Measurements from ENCODE around the gene CROCC2.

CROCC2 gene

DNA sequence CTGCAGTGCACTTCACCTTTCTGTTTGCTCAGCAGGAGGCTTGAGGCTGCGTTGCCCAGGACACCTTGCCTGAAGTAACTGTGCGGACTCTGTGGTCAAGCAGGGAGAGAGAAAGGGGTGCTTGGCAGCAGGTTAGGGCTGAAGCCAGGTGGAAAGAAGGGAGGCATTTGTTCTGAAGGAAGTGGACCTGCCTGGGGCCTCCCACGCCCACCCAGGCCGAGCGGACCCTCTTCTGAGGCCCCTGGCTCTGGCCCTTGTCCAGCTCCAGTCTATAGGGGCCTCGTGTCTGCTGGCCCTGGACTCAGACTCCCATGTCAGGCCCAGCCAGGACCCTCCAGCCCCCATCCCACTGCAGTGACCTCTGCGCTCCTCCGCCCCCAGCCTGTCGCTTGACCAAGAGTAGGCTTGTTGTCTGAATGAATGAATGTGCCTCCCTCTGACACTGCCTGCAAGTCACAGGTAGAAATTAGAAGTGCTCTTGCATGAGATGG lies 94.7 kb downstream of the CROCC2 start:
- no peak for DNase-seq (ENCODE audit: low read depth)

DNA sequence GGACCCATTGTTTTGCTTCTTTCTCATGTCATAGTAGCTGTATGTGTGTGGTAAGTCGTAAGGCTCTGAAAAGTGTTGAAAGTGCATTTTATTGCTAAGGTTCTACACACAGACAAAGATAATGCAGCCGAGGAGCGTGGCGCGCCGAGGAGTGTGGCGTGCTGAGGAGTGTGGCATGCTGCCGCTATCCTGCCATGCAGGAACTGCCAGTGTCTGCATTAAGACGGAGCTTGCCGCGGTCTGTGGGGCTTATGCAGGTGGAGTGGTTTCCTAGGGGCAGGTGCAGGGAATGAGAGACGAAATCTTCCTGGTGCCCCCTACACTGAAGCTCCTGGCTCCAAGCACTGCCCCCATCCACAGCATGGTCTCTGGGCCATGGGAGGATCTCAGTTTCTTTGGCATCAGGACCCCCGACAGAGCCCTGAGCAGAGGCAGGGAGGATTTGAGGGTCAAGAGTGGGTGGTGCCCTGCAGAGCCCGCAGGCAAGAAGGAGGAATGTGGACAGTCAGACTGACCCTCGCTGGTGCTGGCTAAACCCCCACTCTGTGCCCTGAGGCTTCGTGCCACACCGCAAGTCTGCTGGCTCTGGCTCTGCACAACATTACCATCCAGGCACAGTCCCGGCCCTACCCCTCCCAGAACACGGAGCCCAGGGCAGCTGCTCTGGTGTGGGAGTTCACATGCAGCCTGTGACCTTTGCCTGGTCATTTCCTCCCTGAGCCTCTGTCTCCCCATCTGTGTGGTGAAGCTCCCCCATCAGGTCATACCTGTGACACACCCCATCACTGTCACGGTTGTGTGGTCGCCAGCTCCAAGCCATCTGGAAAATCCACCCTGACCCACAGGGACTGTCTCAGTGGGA lies 95.5 kb downstream of the CROCC2 start:
- no peak for DNase-seq (ENCODE audit: low read depth)

DNA sequence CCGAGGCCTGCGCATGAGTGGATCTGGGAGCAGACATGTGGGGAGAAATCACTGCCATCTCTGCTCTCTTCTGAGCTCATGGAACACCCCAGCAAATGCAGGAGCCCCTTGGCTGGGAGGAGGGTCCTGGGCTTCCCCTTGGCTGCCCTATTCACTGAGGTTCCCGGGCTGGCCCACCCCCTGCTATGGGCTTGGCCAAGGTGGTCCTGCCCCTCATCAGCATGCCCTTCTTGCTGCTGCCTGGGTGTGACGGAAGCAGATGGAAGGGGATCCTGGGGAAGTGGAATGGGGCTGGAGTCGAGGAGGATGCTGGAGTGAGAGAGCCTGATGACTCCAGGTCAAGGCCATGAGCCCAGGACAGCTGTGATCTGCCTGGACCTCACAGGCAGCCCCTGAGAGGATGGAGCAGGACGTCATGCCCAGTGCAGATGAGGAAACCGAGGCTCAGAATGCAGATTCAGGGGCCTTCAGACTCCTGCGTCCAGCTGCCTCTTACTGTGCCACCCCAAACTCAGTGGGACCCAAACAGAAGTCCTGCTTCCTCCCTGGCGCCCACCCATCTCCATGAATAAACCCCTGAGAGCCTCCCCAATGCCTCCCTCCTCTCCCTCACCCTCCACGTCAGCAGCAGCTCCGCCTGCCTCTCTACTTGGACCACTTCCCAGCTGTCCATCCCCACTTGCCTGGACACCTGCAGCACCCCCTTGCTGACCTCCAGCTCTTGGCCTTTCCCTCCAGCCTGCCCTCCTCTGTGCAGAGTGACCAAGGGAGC lies 96.3 kb downstream of the CROCC2 start:
- no peak for DNase-seq (ENCODE audit: low read depth)

DNA sequence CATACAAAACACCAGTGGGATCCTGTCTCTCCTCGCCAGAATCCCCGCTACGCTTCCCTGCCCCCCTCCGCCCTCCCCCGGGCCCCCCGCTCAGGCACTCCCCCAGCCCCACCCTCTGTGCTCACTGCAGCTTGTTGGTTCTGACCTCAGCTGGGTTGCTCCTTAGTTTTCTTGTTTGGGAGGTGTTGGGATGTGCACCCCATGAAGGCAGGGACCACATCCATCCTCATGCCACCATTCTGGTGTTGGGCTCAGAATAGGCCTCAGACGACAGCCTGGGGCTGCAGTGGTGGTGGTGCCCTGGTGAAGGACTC lies 96.9 kb downstream of the CROCC2 start:
- DNase-seq (ENCODE audit: low read depth), result no peak

DNA sequence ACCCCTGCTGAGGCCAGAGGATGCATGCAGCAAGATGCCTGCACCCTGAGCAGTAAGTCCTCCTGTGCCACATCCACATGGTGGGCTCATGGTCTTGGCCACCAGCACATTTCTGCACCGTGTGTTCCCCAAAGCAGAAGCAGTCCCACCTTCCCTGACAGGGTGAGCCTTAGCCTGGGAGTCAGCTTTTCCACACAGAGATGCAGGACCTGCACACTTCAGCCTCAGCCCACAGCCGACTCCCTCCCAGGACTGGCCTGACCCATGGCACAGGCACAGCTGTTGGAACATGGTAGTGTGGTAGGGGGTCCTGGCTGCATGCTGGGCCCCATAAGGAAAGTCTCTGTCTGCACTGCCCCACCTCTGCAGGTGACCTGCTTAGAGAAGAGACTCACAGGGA lies 97.2 kb downstream of the CROCC2 start:
- no peak for DNase-seq (ENCODE audit: low read depth)

DNA sequence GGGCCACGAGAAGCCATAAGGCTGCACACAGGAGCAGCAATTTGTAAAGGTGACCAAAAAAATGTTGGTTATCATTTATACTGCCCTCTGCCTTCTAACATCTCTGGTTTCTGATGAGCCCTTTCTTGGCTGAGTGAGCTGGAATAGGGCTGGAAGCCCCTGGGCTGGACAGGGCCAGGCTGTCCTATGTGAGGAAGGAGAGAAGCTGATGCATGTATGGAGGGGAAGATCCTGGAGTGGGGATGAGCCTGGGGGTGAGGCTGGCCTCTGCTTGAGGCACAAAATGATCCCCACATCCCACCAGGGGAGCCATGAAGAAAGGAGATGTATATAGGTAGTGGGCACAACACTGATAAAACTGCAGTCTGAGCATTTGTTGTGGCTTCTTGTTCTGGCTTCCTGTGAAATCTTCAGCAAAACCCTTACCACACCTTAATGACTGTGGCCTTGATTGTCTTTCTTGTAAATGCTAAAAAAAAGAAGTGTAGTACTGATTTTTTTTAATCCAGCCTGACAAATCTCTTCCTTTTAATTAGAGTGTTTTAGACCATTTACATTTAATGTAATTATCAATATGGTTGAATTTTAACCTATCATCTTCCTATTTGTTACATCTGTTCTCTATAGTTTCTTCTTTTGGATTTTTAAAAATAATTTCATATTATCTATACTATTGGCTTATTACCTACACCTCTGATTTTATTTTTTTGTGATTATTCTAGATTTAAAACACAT lies 97.9 kb downstream of the CROCC2 start:
- no peak for DNase-seq (ENCODE audit: low read depth)

DNA sequence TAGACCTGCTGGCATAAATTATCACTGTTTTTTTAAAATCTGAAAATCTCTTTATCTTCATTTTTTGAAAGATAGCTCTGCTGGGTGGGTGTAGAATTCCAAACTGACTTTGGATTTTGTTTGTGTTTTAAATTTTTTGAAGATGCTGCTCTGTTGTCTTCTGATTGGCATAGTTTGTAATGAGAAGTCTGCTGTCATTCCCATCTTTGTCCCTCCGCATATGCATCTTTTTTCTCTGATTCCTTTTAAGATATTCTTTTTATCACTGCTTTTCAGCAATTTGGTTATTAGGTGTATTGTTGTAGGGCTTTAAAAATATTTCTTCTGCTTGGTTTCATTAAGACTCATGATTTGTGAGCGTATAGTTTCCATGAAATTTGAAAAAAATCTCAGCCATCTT lies 99.4 kb downstream of the CROCC2 start:
- no peak for DNase-seq (ENCODE audit: low read depth)

DNA sequence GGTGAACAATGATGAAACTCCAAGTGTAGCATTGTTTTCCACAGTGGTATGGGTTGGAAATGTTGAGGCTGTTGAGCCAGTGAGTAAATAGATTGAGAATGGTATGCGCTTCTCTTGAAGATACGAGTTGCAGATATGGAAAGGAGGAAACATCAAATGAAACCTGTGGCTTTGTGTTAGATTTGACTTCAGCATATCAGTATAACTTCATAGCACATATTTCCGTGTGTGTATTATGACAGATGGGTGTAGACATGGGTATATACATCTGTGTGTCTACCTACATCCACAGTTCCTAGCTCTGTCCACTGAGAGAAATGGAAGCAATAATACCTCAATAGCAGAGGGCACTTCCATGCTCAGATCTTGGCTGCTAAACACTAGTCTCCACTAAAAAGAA lies 100.3 kb downstream of the CROCC2 start:
- no peak for DNase-seq (ENCODE audit: low read depth)

DNA sequence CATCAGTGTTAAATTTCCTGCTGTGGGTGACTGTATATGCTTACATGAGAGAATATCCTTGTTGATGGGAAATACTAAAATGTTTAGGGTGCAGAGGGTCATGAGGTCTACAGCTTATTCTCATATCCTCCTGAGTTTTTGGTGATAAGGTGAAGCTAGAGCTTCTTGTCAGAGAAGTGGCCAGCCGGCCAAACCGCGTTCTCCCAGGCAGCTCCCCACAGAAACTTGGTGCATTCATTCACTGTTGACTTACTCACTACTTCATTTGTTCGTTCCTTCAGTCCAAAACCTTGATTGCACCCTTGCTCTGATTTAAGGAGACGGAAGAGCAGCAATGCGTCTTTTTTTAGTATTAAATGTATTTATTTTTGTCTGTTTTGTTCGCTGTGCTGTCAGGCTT lies 101.0 kb downstream of the CROCC2 start:
- no peak for DNase-seq (ENCODE audit: low read depth)

DNA sequence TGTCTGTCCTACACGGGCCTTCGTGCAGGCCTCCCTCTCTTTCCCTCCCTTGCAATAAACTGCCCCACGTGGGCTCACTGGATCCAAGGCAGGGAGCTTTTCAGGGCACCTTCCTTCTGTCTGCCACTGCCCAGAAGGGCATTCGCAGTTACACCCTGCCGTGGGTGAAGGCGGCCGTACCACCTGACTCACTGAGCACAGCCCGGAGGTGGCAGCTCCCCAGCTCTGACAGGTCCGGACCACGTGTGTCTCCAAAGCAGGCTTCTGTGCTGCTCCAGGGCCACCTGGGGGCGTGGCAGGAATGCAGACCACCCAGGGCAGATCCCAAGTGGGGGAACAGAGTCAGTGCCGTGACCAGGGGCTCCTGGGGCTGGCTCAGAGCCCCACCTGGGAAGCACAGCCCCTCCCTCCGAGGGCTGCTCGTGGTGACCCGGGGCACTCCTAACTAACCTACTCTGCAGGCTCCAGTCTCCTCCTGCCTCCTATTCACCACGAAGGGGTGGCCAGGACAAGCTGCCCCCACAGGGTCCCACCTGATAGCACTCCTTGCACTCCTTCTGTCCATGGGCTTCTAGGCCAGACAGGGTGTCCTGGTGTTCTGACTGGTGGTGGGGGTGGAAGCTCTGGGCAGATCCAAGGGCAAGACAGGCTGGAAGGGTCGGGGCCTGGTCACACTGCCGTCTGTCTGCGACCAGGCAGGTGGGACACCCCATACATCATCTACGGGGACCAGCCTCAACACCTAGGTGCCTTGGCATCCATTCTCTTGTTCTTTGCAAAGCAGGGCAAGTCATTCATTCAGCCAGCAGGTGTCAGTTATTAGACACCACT lies 102.0 kb downstream of the CROCC2 start:
- DNase-seq (ENCODE audit: low read depth), result no peak

DNA sequence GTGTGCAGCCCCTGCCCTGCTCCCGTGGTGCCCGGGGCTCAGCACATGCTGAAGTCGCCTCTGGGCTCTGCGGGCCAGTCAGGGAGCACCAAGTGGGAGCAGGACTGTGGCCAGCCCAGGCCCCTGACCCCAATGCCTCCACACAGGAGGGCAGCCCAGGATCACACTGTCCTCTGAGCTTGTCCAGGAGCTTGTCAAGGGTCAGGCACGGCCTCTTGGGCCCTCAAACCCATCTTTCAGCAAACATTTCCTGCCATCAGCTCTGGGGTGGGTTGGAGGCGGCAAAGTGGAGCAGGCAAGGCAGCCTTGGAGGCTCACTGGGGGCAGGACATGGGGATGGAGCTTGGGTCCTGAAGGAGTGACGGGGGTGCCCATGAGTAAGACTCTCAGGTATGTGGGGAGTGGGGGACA lies 102.6 kb downstream of the CROCC2 start:
- DNase-seq (ENCODE audit: low read depth), result no peak

DNA sequence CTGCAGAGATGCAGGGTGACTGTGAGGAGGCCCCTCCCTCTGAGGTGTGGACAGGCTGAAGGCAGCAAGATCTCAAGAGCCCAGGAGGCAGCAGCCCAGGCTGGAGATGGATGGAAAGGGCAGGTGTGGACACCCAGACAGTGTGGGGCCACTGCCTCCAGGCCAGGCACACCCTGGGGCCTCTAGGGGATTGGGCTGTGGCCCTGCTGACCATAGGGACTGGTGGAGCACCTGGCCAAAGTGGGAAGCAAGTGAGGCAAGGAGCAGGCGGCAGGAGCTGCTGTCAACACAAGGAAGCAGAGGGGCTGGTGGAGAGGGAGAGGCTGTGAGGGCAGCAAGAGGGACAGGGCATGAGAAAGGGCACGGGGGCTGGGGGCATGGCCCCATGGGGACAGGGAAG lies 103.1 kb downstream of the CROCC2 start:
- no peak for DNase-seq (ENCODE audit: low read depth)

DNA sequence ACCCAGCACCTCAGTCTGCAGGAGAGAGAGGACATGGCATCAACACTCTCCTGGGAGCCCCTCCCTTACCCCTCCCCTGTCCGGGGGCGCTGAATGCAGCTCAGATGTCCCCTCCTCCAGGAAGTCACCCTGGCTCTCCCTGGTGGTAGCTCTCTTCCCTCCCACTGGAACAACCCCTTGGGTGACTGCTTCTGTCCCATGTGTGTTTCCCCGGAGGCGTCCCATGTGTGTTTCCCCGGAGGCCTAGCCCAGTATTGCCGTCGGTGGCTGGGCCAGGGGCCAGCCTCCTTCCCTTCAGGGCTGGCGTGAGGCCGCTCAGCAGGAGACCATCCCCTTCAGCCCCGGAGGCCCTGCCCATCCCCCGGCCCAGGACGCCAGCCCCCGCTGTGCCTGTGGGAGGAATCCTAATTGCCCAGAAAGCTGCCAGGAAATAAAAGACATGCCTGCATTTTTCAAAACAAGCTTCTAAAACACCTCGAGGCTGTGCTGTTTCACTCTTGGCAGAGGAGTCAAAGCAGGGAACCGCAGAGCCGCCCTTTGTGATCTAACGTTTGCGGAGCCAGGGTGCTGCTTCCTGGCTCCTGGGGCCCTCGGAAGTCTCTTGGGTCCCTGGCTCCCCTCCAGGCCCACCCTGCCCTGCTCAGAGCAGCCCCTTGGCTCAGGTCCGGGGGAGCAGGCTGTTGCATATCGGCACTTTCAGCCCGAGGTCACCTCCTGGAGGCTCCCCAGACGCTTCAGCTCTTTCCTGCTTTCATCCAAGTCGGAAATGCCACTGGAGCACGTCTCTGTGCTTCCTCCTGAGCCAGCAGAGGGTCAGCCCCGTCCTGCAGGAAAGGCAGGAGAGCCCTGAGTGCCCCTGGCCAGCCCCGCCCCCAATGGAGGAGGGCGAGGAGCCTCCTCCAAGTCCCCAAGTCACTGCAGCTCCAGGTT lies 103.7 kb downstream of the CROCC2 start:
- no peak for DNase-seq (ENCODE audit: low read depth)

DNA sequence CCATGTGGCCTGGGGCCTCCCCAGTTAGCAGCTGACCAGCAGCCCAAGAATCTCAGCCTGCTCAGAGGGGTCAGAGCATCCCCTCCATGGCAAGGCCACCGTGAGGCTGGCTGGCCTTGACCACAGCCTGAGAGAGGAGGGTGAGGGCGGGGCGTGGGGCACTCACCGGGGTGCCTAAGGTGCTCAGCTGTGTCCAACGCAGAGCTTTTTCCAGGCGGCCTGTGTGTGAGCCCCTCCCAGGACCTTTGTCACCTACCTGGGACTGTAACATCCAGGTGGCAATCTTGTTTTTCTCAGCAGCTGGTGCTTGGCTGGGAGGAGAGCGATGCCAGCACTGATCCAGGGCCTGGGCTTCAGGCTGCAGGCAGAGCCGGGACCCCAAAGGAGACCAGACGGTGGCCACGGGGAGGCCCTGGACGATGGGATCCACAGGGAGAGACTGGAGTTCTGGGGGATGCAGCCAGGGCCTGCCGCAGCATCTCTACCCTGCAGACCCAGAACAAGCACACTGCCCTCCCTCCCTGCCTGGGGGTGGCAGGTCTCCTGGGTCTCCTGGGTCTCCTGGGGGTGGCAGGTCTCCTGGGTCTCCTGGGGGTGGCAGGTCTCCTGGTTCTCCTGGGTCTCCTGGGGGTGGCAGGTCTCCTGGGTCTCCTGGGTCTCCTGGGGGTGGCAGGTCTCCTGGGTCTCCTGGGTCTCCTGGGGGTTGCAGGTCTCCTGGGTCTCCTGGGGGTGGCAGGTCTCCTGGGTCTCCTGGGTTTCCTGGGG lies 104.6 kb downstream of the CROCC2 start:
- DNase-seq (ENCODE audit: low read depth), result no peak

DNA sequence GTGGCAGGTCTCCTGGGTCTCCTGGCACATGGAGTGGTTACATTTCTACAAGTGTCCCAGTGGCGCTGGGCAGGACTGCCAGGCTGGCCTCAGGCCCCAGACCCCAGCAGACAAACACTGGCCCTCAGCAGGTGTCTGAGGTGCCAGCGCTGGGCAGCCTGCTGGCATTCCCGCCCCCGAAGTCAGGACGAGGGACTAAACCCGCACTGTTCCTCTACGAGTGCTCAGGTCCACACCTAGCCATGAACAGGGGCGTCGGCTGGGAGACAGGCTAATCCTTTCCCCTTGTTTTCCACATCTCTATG lies 105.1 kb downstream of the CROCC2 start:
- DNase-seq (ENCODE audit: low read depth), result no peak

DNA sequence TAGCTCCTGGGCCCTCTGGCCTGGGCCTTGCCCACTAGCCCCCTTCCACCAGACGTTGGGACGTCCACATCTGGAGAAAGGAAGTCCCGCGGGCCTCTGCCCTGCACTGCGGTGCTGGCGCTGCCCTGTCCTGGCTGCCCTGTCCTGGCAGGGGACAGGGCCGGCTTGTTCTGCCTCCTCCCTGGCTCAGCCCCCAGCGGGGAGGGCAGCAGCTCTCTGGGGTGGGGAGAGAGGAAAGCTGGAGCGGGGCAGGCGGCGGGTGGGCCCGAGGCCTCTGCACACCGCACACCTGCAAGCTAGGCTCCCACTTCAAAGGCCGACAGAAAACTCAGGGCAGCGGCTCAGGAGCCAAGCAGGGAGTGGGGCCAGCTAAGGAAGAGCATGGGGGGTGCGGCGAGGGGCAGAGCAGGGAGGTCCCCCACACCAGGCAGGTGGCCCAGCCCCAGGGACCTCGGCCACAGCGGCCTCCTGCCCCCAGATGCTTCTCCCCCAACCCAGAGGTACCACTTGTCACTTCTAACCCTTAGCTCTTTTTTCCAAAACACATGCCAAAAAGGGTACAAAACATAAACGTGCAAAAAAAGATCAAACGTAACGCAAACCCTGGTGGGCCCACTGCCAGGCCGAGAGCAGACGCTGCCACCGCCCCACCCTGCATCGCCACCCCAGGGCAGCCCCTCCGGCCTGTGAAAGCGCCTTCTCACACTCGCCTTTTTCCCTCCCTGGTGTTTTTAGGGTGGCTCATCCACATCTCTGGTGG lies 105.8 kb downstream of the CROCC2 start:
- no peak for DNase-seq (ENCODE audit: low read depth)

DNA sequence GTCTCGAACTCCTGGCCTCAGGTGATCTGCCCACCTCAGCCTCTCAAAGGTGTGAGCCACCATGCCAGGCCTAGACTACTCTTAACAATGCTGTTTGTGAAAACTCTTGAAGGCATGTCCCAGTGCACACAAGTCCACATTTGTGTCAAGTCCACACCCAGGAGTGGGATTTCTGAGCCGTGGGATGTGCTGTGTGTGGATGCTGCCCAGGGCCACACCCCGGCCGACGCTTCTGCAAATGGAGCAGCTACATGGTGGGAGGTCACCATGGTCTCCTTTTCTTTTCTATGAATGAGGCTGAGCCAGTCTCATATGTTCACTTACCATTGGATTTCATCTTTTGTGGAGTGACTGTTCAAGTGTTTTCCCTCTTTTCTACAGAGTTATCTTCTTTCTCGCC lies 108.1 kb downstream of the CROCC2 start:
- DNase-seq (ENCODE audit: low read depth), result no peak

DNA sequence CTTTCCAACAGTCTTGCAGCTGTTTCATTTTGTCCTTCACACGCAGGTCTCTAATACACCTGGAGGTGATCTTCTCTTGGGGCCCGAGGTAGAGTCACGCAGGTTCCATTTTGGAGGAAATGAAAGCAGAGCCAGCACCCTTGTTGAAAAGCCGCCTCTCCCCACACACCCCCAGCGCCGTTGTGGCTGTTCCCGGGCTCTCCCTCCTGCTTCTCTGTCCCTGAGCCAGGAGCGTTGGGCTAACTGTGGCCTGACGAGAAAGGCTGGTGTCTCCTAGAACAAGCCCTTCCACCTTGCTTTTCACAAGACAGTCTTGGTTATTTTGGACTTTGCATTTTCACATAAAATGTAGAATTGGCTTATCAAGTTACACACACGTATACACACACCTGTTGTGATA lies 108.6 kb downstream of the CROCC2 start:
- DNase-seq (ENCODE audit: low read depth), result no peak

DNA sequence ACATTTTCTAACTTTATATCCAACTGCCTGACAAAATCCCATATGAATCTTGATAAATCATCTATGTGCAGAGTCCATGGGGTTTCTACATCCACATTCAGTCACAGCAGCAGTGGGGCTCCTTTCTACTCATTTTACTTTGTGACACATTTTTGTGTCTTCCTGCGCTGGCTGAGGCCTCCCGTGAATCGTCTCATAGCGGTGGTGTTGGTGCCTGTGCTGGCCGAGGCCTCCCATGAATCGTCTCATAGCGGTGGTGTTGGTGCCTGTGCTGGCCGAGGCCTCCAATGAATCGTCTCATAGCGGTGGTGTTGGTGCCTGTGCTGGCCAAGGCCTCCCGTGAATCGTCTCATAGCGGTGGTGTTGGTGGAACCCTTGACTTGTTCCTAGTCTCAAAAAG lies 109.3 kb downstream of the CROCC2 start:
- DNase-seq (ENCODE audit: low read depth), result no peak
